ENCODE data around the gene CMC1.
"Not testable (repeated sequence)": the region's sequence is repeated elsewhere in the genome, so short reads cannot be mapped to it uniquely, and the experiment has no call there.

Gene CMC1, protein sequence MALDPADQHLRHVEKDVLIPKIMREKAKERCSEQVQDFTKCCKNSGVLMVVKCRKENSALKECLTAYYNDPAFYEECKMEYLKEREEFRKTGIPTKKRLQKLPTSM

DNA sequence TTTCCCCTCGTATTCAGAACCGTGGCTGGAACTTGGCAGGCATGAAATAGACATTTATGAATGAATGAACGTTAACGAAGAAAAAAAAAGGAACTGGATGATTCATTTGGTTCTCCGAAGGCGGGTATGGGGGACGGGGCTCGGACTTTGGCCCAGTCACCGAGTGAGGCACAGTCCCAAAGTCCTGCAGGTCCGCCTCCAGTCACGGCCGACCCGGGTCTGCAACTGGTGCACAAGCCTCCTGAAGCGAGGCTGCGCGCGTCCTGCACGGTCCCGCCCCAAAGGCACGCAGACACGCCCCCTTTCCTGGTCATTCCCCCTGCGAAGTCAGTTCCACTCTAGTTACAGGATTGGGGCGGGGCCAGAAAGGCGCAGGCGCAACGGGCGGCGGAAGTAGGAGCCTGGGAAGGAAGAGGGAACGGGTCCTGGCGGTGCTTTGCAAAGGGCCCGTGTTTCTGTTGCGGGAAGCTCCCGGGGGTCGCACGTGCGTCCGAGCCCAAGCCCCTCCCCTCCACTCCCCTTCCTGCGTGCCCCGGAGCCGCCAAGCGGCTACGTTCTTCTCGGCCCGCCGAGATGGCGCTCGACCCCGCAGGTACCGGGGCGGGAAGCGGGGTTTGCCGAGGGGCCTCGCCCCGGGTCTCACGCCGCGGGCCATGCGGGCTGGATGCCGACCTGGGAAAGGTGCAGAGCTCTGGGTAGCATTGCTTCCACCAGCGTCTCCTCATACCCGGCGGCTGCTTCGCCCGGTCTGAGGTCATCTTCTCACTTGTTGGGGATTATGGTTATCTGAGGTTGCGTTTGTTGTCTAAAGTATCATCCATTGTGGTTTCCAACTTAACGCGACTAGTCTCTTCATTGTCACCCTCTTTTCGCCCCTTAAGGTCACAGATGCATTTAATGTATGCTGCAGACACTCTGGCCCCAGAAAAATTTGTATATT lies at the start of gene CMC1:
Gene CMC1 (plus strand): TSS at position 399 of the 940 bp plus-strand sequence. CDS start 175 bp downstream, at position 574.
- DNase-seq (ENCODE audit: low read depth), result peak; percentile 80

- no peak for DNase-seq (ENCODE audit: low read depth)
Measured at GRCh38 chr3:28198161-28198560, 43.3 kb upstream of the CMC1 start.

DNA sequence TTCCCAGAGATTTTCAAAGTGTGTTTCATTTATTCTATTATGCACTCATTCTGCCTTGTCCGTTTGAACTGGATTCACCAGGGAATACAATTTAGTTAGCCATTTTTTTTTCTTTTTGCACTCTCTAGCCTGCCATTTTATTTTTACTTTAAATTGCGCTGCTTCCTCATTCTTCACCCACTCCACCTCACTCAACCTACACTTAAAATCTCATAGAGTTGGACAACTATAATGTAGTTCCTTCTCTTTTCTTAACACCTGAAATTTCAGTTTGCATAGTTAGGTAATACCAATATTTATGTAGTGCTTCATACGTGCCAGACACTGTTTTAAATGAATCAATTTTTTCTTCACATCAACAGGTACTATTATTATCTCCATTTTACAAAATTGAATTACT lies 42.4 kb upstream of the CMC1 start:
- DNase-seq (ENCODE audit: low read depth), result no peak

- DNase-seq (ENCODE audit: low read depth), result not testable (repeated sequence)
Measured at GRCh38 chr3:28199643-28200042, 41.8 kb upstream of the CMC1 start.

GRCh38 chr3:28200366-28200848 lies 41.0 kb upstream of the CMC1 start:
- not testable (repeated sequence) for DNase-seq (ENCODE audit: low read depth)

- DNase-seq (ENCODE audit: low read depth), result no peak
Measured at GRCh38 chr3:28206479-28206878, 34.9 kb upstream of the CMC1 start.

DNA sequence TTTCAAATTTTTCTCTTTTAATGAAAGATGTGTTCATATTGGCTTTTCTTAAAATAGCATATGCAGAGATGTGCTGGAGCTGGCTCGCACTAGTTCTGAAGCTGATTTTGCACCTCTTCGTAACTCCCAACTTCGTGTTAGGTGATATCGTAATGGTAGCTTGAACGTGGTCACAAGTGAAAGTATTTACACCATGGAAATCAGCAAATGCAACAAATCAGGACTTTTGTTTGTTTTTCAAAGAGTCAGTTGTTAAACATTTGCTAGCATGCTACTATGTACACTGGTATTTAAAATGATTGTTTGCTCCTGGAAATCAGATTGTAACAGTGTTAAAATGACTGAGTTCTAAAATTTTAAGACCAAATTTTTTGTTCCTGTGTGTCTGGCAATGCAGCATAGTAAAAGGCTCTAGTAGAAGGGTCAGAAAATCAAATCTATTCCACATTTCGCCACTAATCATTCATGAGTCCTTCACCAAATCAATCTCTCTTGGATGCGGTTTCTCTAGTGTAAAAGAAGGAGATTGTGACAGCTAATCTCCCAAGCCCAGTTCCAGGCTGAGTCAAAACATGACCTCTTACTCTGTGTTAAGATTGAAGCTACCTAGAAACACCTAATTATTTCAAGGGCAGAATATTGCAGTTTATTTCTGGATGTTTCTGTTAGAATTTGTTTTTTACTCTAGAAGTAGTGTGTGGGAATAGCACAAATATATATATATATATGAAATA lies 34.3 kb upstream of the CMC1 start:
- no peak for DNase-seq (ENCODE audit: low read depth)

- DNase-seq (ENCODE audit: low read depth), result no peak
Measured at GRCh38 chr3:28210968-28211713, 30.3 kb upstream of the CMC1 start.

DNA sequence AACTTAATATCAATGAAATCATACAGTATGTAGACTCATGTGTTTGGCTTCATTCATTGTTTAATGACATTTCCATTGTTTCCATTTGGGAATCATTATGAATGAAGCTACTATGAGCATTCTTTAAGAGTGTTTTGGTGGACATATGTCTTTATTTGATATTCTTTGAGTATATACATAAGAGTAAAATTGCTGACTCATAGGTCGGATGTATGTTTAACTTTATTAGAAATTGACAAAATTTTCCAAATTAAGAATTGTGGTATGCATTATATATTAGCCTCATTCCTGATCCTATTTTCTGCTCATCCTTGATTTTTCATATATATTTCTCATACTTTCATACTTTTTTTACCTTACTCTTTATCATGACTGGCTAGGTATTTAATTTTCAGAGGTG lies 28.7 kb upstream of the CMC1 start:
- no peak for DNase-seq (ENCODE audit: low read depth)

DNA sequence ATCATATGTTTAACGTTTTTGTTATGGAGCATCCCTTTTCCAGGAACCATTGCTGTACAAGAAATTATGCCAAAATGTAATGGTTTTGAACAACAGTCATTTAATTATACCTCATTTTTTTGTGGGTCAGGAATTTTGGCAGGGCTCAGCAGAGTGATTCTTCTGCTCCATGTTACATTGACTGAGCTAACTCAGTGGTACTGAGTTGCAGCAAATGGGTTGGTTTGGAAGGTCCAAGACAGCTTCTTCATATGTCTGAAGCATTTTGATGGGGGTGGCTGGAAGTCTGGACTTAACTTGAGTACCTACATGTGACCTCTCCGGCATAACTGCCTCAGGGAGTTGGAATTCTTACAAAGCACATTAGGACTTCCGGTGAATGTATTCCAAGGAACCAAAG lies 26.0 kb upstream of the CMC1 start:
- DNase-seq (ENCODE audit: low read depth), result no peak

GRCh38 chr3:28218071-28218916 lies 23.1 kb upstream of the CMC1 start:
- no peak for DNase-seq (ENCODE audit: low read depth)

GRCh38 chr3:28218917-28219198 lies 22.6 kb upstream of the CMC1 start:
- no peak for DNase-seq (ENCODE audit: low read depth)

DNA sequence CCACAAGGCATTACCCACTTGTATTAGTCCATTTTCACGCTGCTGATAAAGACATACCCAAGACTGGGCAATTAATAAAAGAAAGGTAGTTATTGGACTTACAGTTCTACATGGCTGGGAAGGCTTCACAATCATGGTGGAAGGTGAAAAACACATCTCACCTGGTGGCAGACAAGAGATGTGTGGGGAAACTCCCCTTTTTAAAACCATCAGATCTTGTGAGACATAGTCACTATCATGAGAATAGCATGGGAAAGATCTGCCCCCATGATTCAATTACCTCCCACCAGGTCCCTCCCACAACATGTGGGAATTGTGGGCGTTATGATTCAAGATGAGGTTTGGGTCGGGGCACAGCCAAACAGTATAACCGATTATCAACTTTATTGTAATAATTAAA lies 17.0 kb upstream of the CMC1 start:
- DNase-seq (ENCODE audit: low read depth), result no peak

DNA sequence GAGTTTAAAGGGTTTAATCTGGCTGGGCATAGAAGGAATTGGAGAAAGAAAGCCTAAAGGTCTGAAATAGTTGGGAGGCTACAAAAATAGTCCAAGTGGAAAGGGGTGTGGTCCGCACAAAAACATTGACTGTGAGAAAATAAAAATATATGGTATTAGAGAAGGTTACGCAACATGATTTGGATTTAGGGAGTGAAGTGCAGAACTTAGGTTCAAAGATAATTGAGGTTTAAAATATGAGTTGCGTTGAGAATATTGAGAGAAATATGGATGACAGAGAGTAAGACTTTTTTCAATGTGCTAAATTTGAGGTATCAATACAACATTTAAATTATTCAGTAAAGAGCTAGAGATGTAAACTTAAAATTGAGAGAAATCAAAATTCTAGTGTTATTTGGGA lies 15.4 kb upstream of the CMC1 start:
- DNase-seq (ENCODE audit: low read depth), result no peak

- no peak for DNase-seq (ENCODE audit: low read depth)
Measured at GRCh38 chr3:28228623-28229022, 12.8 kb upstream of the CMC1 start.

GRCh38 chr3:28232659-28233058 lies 8.8 kb upstream of the CMC1 start:
- no peak for DNase-seq (ENCODE audit: low read depth)

- DNase-seq (ENCODE audit: low read depth), result no peak
Measured at GRCh38 chr3:28234454-28234853, 7.0 kb upstream of the CMC1 start.

DNA sequence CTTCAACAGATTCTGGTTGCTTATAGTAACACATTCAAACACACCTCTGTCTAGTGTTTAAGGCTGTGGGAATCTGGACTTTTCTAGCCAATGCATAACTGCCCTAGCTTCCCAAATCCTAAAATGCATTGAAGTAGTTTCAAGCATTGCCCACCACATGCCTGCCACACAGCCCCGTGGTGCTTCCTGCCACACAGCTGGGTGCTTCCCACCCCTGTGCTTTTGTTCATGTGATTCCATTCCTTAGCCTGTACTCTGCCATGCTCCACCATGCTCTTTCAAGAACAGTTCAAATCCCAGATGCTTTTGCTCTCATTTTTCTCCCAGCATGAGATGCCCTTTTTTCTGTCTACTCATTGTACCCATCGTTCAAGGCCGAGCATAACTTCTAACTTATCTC lies 2.3 kb upstream of the CMC1 start:
- no peak for DNase-seq (ENCODE audit: low read depth)

GRCh38 chr3:28240441-28240840 lies 978 bp upstream of the CMC1 start:
- DNase-seq (ENCODE audit: low read depth), result no peak

- no peak for DNase-seq (ENCODE audit: low read depth)
Measured at GRCh38 chr3:28242519-28242918, 1.1 kb downstream of the CMC1 start.

DNA sequence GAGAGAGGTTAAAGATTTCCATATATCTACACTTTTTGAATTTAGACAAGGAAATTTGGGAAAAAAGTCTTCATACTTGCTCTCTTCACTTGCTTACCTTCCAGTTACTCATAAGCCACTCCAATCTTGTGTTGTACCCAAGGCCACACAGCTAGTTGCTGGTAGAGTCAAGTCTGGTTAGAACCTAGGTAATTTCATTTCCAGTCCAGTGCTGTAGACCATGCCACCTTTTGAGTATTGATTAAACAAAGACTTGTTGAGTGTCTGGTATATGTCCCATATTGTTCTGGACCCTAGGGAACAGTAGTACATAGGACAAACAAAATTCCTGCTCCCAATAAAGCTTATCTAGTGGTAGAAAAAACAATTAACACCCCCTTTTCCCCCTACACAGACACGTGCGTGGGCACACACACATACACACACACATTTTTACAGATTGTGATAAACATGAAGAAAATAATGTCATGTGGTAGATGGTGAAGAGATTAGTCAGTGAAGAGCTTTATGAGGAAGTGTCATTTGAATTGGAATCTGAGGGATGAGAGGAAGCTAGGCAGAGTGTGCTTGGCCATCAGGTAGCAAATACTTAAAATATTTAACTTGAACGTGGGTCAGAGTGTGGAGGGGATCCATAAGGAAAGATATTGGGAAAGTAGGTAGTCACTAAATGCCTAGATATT lies 2.1 kb downstream of the CMC1 start:
- DNase-seq (ENCODE audit: low read depth), result no peak

Data from activated gamma-delta T cell treated with anti-CD3 and anti-CD28 coated beads, Interleukin-2, amount 50 U/mL, for 16 hours (primary cell).